ENCODE results near the gene RPS15.

Gene RPS15

DNA sequence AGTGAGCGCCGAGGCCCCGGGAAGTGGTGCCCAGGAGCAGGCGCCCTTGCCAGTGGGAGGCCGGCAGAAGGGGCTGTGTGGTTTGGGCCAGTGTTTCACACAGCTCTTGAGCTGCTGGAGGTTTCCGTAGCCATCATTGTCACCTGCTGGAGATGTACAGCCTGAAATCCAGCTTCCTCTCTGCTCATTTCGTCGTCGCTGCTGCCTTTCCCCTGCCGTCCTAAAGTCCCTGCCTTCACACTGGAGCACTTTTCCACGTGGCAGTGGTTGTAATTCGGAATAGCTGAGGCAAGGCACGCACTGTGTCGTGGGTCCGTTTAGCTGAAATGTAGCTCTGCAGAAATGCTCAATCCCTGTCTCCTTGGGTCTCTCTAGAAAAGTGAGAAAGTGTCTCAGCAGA, 17.6 kb upstream of the RPS15 start:
- no peak for DNase-seq (ENCODE audit: low spot score)

- DNase-seq (ENCODE audit: low spot score), result no peak
Observed at GRCh38 chr19:1421218-1421957, 16.8 kb upstream of the RPS15 start.

DNA sequence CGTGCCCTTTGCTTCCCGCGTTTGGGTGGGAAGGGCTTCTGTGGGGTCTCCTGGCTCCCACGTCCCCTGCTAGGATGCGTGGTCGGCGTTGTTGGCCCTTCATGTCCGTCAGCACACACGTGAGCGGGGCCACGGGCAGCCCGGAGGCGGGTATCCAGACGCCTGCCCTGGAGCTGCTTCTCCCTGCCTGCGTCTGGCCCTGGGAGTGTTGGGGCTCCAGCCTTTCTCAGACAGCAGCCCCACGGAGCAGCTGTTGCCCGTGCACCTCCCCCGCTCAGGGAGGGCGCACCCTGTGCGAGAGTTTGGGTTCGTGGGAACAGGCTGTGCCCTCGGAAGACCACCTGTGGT, 16.3 kb upstream of the RPS15 start:
- no peak for DNase-seq (ENCODE audit: low spot score)

DNA sequence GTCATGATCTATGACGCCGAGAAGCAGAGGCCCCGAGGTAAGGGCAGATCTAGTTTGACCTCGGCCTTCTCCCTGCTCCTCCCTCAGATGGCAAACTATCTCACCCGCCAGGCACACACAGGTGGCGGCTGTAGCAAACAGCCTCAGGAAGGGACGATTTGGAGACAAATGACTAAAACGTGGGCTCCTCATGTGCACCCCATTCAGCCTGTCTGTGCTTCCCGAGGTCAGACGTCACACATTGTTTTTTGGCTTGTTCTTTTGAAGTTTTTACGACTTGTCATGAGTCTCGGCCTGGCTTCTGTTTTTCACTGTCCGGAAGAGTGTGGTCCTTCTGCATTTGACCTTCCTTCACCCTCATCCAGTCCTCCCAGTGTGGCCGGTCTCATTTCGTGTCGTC, 15.8 kb upstream of the RPS15 start:
- DNase-seq (ENCODE audit: low spot score), result no peak

GRCh38 chr19:1422943-1423342, 15.3 kb upstream of the RPS15 start:
- DNase-seq (ENCODE audit: low spot score), result no peak

GRCh38 chr19:1423436-1424191, 14.6 kb upstream of the RPS15 start:
- no peak for DNase-seq (ENCODE audit: low spot score)

DNA sequence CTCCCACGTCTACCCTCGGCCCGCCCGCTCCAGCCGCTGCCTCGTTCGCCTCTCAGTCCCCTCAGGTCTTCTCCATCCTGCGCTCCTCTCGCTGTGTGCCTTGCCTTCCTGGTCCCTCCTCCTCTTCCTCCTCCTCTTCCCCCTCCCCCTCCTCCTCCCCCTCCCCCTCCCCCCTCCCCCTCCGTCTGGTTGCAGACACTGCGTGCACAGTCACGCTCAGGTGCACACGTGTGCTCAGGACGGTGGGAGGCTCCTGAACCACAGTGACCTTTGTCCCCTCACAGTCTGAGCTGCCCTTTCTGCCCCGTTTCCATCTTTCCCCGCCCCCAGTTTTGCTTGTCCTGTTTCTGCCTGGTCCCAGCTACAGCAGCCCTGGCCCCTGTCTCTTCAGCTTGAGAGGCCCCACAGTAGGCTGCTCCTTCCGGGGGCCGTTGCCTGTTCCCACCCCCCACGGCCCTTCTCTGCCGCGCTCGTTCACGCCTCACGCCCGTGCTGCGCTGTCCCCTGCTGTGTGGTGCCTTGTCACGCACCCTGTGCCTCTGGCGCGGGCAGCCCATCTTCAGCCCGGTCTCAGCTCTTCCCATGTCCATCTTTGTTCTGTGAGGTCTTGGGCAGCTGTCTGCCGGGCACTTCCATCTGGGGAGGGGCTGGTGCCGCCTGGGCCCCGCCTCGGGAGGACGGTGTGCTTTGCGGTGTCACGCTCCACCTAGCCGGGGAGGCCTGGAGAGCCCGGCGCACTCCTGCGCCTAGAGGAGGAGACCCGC, 13.8 kb upstream of the RPS15 start:
- no peak for DNase-seq (ENCODE audit: low spot score)

DNA sequence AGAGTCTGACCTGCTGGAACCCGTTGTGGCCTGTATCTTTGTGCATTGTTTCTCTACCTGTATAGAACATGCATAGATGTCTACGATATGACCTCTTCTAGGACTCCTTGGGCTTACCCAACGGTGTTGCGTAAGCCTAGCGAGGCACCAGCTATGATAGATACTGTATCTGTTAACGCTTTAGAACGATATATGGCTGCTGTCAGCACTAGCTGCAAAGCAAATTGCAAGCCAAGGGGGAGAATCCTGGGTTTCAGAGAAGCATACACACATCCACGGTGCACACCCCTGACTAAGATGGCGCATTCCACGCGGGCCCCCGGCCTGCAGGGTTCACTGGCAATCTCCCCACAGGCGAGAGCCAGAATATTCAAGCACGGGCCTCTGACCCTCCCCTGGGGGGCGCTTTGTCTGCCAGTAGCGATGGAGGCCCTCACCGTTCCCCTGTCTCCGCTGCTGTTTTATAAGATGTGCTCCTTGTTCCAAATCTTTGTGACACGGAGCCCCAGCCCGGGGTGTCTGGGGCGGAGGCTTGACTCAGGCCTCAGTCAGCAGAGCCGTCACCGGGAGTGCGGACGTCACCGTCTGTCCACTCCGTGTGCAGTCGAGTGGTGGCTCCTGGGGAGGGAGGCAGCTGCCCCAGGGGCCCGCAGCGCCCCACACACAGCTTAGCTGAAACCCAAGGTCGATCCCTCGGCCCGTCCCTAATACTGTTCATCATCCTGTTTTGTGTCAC, 12.9 kb upstream of the RPS15 start:
- DNase-seq (ENCODE audit: low spot score), result no peak

GRCh38 chr19:1425902-1426301, 12.3 kb upstream of the RPS15 start:
- no peak for DNase-seq (ENCODE audit: low spot score)

DNA sequence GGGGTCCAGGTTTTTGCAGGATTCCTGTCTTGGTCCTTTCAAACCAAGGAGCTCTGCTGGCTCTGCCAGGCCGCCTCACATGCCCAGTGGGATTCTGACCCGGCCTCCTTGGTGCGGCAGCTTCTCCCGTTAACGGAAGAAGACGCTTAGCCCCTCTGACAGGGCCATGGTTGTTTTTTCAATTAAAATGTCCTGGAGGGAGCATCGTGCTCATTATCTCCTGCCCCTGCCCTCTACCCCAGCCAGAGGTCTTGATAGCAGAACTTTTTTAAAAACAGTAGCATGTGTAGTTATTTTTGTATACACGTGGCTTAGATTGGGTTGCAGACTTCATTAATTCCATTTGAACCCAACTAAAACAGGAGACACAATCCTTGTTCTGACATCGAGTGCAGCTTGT, 11.5 kb upstream of the RPS15 start:
- no peak for DNase-seq (ENCODE audit: low spot score)

DNA sequence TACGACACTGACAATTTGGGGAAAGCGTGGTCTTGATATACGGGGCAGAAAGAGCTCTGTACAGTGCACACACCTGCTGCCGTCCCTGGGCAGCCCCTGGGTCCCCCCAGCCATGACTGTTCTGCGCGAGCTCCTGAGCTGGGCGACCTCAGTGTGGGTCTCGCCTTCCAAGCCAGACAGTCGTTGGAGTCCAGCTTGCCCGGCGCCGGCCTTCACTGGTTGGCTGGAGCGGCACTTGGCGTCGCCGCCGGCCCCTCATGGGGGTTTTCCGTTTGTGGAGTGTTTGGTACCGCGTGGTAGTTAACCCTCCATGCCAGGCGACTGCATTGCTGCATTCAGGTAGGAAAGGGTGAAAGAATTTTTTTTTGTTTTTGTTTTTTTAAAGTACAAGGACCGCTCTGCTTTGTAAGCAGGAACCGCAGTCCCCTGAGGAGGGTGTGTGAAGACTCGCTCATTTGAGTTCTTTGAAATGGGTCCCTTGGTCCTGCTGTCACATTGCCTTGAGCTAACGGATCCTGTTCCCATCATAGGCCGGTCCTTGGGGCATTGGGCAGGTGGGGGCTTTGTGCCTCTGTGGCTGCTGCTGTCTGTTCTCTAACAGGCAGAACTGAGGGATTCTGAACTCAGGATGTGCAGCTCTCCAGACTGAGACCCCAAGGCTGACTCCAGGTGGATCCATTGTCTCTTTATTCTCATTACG, 10.8 kb upstream of the RPS15 start:
- no peak for DNase-seq (ENCODE audit: low spot score)

- no peak for DNase-seq (ENCODE audit: low spot score)
Observed at GRCh38 chr19:1428738-1429391, 9.3 kb upstream of the RPS15 start.

DNA sequence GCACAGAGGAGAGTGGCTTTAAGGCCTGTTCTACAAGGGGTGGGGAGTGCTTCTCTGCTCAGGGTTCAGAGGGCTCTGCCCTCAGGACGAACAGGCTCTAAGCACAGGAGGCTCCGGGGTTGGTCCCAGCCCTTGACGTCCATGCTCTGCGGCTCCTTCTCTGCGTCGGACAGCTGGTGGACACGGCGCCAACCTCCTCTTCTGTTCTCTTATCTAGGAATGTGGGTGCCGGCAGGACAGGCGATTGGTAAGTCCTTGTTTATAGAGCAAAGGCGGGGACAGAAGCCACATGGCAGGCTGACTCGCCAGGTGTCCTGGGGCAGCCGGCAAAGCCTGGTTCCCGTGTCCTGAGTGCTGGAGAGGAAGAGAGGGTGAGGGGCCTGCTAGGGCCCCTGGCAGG, 8.4 kb upstream of the RPS15 start:
- no peak for DNase-seq (ENCODE audit: low spot score)

DNA sequence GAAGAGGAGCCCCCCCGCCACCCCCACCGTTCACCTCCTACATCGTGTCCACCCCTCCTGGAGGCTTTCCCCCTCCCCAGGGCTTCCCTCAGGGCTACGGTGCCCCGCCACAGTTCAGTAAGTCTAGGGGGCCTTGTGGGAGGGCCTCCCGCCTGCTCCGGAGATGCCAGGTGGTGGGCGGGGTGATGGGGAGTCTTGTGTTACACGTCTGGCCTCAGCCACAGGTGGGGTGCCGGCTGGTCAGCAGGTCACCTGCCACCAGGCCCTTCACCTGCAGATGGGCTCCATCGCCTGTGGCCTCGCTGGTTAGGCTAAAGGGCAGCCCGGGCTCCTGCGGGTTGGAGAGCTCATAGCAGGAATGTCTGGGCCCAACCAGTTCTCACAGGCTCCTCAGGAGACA, 8.0 kb upstream of the RPS15 start:
- DNase-seq (ENCODE audit: low spot score), result no peak

DNA sequence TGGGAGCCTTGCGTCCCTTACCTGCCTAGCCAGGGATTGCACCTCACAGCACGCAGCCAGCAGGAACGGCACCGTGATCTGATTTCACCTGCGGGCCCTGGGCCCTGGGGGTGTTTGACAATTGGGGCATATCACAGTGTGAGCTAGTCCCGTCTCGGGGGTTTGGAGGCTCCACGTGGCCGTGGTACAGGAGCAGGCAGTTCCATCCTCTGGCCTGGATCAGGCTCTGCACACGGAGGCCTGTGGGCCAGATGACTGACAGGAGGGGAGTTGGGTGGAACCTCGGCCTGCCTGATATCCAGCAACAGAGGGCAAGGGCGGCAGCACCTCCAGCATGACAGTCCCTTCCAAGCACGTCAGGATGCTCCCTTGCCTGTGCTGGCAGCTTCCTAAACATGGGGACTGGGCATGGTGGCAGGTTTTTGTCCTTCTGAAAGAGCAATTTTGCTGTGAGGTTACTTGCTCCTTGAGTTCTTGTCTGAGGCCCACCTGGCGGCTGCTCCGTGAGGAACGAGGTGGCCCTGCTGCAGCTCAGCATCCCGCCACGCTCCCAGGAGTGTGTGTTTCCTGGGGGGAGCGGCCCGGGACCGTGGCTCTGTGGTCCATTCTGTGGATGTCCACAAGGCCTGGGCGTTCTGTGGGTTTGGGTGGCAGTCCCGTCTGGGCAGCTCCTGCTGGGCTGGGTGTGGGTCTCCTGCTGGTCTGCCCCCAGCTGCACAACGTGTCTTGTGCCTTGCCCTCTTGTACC, 6.3 kb upstream of the RPS15 start:
- DNase-seq (ENCODE audit: low spot score), result no peak

DNA sequence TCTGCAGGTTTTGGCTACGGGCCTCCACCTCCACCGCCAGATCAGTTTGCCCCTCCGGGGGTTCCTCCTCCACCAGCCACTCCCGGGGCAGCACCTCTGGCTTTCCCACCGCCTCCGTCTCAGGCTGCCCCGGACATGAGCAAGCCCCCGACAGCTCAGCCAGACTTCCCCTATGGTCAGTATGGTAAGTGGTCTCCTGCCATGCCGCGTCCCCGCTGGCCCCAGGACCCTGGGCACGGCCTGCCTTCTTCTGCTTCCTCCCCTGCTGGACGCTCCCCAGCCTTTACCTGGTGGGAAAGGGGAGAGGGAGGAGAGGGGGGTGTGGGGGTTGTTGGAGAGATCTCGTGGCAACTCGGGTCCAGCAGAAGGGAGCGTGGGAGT, 5.7 kb upstream of the RPS15 start:
- no peak for DNase-seq (ENCODE audit: low spot score)

DNA sequence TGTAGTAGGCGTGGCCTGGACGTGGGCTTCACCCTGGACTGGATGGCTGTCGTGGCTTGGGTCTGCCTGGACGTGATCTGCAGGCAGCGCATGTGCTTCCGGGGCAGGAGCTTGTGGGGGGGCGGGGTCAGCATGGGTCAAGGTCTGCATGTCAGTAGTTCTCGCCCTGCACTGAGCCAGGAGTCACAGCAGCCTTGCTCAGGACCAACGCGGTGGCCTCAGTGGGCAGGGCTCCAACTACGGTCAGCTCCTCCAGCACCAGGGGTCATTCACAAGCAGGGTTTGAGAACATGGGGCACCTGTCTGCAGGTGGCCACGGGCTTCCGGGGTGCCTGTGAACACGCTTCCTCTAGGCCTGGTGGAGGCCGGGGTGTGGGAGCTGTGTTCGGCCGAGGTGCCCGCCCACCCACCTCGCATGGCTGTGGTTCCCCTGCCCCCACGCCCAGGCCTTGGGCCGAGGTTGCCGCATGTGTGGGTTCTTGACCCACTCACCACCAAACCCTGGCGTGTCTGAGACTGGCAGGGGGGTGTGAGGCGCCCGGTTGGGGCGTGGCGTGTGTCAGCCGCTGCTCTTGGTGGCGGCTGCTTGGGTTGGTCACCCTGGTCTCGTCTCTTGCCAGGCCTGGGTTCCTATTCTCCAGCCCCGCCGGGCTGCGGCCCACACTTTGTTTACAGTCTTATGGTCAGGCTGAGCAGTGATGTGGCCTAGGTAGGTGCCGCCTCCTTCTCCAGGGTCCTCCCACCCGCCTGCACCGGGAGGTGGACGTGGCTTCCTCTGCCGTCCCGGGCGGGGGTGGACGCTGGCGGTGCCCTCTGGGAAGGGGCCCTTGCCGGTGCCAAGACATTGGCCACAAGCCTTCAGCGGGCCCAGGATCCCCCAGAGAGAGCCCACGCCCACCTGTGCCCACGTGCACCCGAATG, 4.8 kb upstream of the RPS15 start:
- DNase-seq (ENCODE audit: low spot score), result no peak

- DNase-seq (ENCODE audit: low spot score), result no peak
Observed at GRCh38 chr19:1434040-1434366, 4.2 kb upstream of the RPS15 start.

GRCh38 chr19:1434577-1435060, 3.6 kb upstream of the RPS15 start:
- no peak for DNase-seq (ENCODE audit: low spot score)

Data from hematopoietic multipotent progenitor cell treated with erythropoietin and hydrocortisone succinate and interleukin-3 and kit ligand, for 15 days (in vitro differentiated cells).